ENCODE results near the gene DNAJC17. TPM values are rescaled to one million over a fixed set of nuclear protein-coding genes. Genes with fewer than 3 reads are reported as not detected.

DNAJC17 gene
- total RNA-seq, 1 donor from 2014 or later = 16.2 TPM

GRCh38 chr15:40766906-40767837 is 40.1 kb downstream of the DNAJC17 start:
- peak; percentile 56 for DNase-seq (ENCODE audit: low read depth)

- no peak for DNase-seq (ENCODE audit: low read depth)
Measured at GRCh38 chr15:40766194-40766815, 41.0 kb downstream of the DNAJC17 start.

GRCh38 chr15:40764629-40765103 is 42.6 kb downstream of the DNAJC17 start:
- no peak for DNase-seq (ENCODE audit: low read depth)

GRCh38 chr15:40763801-40764628 is 43.3 kb downstream of the DNAJC17 start, which contains the start of gene GCHFR:
TSS of gene GCHFR (plus strand) at chr15:40764068. CDS start at chr15:40764181, 113 bp downstream.
- no peak for DNase-seq (ENCODE audit: low read depth)

GRCh38 chr15:40762919-40763800 is 44.1 kb downstream of the DNAJC17 start:
- no peak for DNase-seq (ENCODE audit: low read depth)

- no peak for DNase-seq (ENCODE audit: low read depth)
Measured at GRCh38 chr15:40759961-40760360, 47.3 kb downstream of the DNAJC17 start.

GRCh38 chr15:40756938-40757337 is 50.3 kb downstream of the DNAJC17 start:
- no peak for DNase-seq (ENCODE audit: low read depth)

GRCh38 chr15:40755812-40756208 is 51.5 kb downstream of the DNAJC17 start:
- DNase-seq (ENCODE audit: low read depth) = no peak

- peak; percentile 70 for DNase-seq (ENCODE audit: low read depth)
Measured at GRCh38 chr15:40754883-40755811, 52.1 kb downstream of the DNAJC17 start, which contains the start of gene RMDN3. TSS of gene RMDN3 (minus strand) at chr15:40755254. CDS start at chr15:40754783, 471 bp downstream.

GRCh38 chr15:40754574-40754882 is 52.7 kb downstream of the DNAJC17 start:
- DNase-seq (ENCODE audit: low read depth) = no peak

- DNase-seq (ENCODE audit: low read depth) = no peak
Measured at GRCh38 chr15:40751745-40752144, 55.5 kb downstream of the DNAJC17 start.

GRCh38 chr15:40750885-40751284 is 56.4 kb downstream of the DNAJC17 start:
- DNase-seq (ENCODE audit: low read depth) = no peak

GRCh38 chr15:40749151-40749630 is 58.1 kb downstream of the DNAJC17 start:
- DNase-seq (ENCODE audit: low read depth) = no peak

GRCh38 chr15:40747685-40748631 is 59.3 kb downstream of the DNAJC17 start:
- no peak for DNase-seq (ENCODE audit: low read depth)

- DNase-seq (ENCODE audit: low read depth) = no peak
Measured at GRCh38 chr15:40746916-40747418, 60.3 kb downstream of the DNAJC17 start.

- no peak for DNase-seq (ENCODE audit: low read depth)
Measured at GRCh38 chr15:40744815-40745152, 62.5 kb downstream of the DNAJC17 start.

GRCh38 chr15:40743921-40744814 is 63.1 kb downstream of the DNAJC17 start:
- DNase-seq (ENCODE audit: low read depth) = peak; percentile 80
